ENCODE results near the gene SOX1.

GRCh38 chr13:112095354-112095753 is 28.4 kb downstream of the SOX1 start:
- TF ChIP-seq CTCF (IDR thresholded peaks at IDR 0.05; ENCODE audit: poor library complexity): no peak
- TF ChIP-seq EZH2phosphoT487 (IDR thresholded peaks at IDR 0.05; ENCODE audit: low read depth, severe bottlenecking, unreplicated experiment): no peak
- TF ChIP-seq EZH2 (IDR thresholded peaks at IDR 0.05; ENCODE audit: borderline replicate concordance): no peak

Measured in hepatocyte (in vitro differentiated cells).